ENCODE results near the gene DNAAF1.

Gene DNAAF1

DNA sequence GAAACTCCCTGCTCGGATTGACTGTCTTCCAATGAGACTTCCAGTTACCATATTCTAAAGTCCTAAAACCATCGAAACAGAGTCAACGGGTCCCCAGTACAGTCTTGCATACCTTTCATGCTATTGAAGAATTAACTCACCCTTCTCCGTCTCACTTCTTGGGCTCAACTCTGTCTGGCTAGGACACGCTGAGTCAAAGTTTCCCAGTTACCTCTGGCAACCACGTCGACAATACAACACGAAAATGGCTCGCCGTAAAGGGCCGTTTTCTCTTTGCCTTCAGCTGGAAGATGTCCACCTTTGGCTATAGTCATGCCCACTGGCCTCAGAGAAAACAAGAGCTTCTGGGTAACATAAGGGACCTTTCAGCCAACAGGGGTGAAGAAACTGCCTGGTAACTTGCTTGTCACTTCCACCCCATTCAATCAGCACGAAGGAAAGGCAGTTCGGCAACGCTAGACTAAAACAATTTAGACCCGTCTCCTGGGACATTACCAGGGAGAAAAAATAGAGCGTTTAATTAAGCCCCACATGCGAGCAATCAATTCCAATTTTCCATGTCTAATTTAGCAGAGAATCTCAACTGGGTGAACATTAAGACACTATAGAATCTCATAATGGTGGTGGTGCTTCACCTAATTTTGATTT lies 73.2 kb downstream of the DNAAF1 start:
- no peaks in the 10 kb centered on the region for H3K4me1 ChIP-seq (ENCODE audit: control insufficient read depth, insufficient read depth, low read length)
- no peak overlapping the region for H3K4me3 ChIP-seq (ENCODE audit: low read length)
- no peak overlapping the region for H3K9ac ChIP-seq (ENCODE audit: low read length)
- H3K9me3 ChIP-seq (ENCODE audit: control insufficient read depth, low read length), result no peaks in the 10 kb centered on the region
- no peaks in the 10 kb centered on the region for H3K36me3 ChIP-seq (ENCODE audit: control insufficient read depth, insufficient read depth, low read length, severe bottlenecking)
- H3K27me3 ChIP-seq (replicated peaks; ENCODE audit: control insufficient read depth, insufficient read depth, low read length), result peaks cover 36% of the 10 kb centered on the region
- DNase-seq (ENCODE audit: low read depth), result no peak

DNA sequence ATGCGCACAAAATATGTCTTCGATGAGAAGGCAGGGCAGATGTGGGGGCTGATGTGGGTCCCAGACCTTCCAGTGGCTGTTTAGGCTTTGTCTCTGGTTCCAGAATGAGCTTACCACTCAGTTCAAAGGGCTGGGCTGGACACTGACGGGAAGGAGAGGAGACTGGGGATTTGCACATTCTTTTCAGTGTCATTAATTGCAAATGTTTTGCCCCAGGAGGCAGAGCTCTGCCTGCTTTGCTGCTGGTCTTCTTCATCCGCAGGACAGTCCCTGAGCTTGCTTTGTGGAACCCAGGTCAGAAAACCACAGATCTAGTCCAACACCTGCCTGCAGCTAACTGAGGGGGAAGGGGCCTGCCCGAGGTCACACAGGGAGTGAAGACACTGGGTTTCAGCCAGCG lies 73.8 kb downstream of the DNAAF1 start:
- no peaks in the 10 kb centered on the region for H3K4me1 ChIP-seq (ENCODE audit: control insufficient read depth, insufficient read depth, low read length)
- H3K9ac ChIP-seq (ENCODE audit: low read length), result no peak overlapping the region
- peaks cover 36% of the 10 kb centered on the region for H3K27me3 ChIP-seq (replicated peaks; ENCODE audit: control insufficient read depth, insufficient read depth, low read length)
- no peaks in the 10 kb centered on the region for H3K36me3 ChIP-seq (ENCODE audit: control insufficient read depth, insufficient read depth, low read length, severe bottlenecking)
- H3K9me3 ChIP-seq (ENCODE audit: control insufficient read depth, low read length), result no peaks in the 10 kb centered on the region
- no peak for DNase-seq (ENCODE audit: low read depth)
- H3K4me3 ChIP-seq (ENCODE audit: low read length), result no peak overlapping the region

DNA sequence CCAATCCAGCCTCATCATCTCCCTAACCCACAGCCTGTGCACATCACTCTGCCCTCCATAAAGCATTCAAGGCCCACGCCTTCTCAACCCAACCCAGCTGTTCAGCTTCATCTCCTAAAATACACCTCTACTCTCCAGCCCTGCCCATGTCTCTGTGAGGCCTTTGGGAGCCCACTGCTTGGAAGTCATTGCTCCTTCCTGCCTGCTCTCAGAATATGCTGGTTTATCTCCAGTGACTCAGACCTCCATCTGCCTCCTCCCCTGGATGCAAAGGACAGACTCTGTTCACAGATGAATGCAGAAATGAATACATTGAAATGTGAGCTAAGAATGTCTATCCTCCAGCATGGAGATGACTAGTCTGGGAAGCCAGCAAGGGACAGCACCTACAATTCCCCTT lies 75.7 kb downstream of the DNAAF1 start:
- peaks cover 30% of the 10 kb centered on the region for H3K27me3 ChIP-seq (replicated peaks; ENCODE audit: control insufficient read depth, insufficient read depth, low read length)

DNA sequence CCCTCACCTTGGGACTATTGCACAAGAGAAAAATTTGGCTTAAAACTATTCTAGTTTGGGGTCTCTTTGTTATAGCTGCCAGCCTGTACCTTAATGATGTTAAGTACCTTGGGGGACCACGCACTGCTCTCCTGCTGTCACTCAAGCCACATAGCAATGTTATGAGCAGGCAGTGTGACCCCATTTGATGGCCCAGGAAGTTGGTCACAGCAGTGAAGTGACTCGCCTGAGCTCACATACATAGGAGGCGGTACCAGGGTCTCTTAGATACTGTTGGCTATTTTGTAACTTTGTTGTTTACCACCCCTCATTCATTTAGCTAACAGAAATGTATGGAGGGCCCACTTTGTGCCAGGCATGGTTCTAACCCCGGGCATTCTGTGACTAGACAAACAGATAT lies 78.3 kb downstream of the DNAAF1 start:
- Histone ChIP-seq H3K27me3 (replicated peaks; ENCODE audit: control insufficient read depth, insufficient read depth, low read length) (peaks cover 19% of the 10 kb centered on the region), H3K4me1 (ENCODE audit: control insufficient read depth, insufficient read depth, low read length) (peaks cover 6% of the 10 kb centered on the region), H3K4me3 (ENCODE audit: low read length) (no peak overlapping the region), H3K36me3 (ENCODE audit: control insufficient read depth, insufficient read depth, low read length, severe bottlenecking) (no peaks in the 10 kb centered on the region), H3K9me3 (ENCODE audit: control insufficient read depth, low read length) (no peaks in the 10 kb centered on the region), H3K9ac (ENCODE audit: low read length) (no peak overlapping the region)
- DNase-seq (ENCODE audit: low read depth), result no peak

More for the DNA sequence above, 75.7 kb downstream of the DNAAF1 start:
- no peak overlapping the region for H3K9ac ChIP-seq (ENCODE audit: low read length)
- no peaks in the 10 kb centered on the region for H3K4me1 ChIP-seq (ENCODE audit: control insufficient read depth, insufficient read depth, low read length)
- no peaks in the 10 kb centered on the region for H3K36me3 ChIP-seq (ENCODE audit: control insufficient read depth, insufficient read depth, low read length, severe bottlenecking)
- H3K9me3 ChIP-seq (ENCODE audit: control insufficient read depth, low read length), result no peaks in the 10 kb centered on the region
- no peak overlapping the region for H3K4me3 ChIP-seq (ENCODE audit: low read length)
- DNase-seq (ENCODE audit: low read depth), result peak; percentile 42

DNA sequence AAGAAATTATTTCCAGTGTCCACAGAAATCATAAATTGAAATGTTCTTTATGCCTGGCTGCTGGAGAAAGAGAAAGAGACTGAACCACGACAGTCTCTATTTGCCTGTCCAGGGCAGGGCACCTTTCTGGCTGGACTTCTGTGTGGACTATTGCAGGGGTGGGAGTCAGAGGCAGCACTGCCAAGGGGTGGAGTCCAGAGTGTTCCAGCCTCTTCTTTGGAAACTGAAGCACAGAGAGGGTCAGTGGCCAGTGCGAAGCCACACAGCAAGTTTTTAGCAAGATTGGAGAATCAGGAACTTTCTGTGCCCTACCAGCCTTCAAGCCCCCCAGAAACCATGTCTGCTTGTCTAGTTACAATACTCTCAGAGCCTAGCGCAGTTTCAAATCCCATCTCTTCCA lies 79.4 kb downstream of the DNAAF1 start:
- Histone ChIP-seq H3K4me1 (ENCODE audit: control insufficient read depth, insufficient read depth, low read length) (peaks cover 6% of the 10 kb centered on the region), H3K9ac (ENCODE audit: low read length) (no peak overlapping the region), H3K27me3 (replicated peaks; ENCODE audit: control insufficient read depth, insufficient read depth, low read length) (peaks cover 11% of the 10 kb centered on the region), H3K9me3 (ENCODE audit: control insufficient read depth, low read length) (no peaks in the 10 kb centered on the region), H3K36me3 (ENCODE audit: control insufficient read depth, insufficient read depth, low read length, severe bottlenecking) (no peaks in the 10 kb centered on the region), H3K4me3 (ENCODE audit: low read length) (no peak overlapping the region)
- no peak for DNase-seq (ENCODE audit: low read depth)

DNA sequence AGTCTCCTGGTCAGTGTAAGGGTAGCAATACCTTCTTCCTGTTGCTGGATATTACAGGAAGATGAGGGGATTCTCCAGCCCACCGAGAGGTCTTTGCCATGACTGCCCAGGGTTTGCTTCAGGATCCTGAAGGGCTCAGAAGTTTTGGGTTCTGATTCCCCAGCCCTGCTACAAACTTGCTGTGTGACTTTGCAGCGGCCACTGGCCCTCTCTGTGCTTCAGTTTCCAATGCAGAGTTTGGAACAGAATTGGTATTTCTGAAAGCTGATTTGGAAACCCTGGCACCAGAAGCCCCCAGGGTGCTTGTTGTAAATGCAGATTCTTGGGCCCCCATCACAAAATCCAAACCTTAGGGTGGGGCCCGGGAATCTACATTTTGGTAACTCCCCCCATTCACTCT lies 80.0 kb downstream of the DNAAF1 start:
- Histone ChIP-seq H3K9me3 (ENCODE audit: control insufficient read depth, low read length) (no peaks in the 10 kb centered on the region), H3K4me3 (ENCODE audit: low read length) (no peak overlapping the region), H3K9ac (ENCODE audit: low read length) (no peak overlapping the region), H3K36me3 (ENCODE audit: control insufficient read depth, insufficient read depth, low read length, severe bottlenecking) (no peaks in the 10 kb centered on the region), H3K27me3 (replicated peaks; ENCODE audit: control insufficient read depth, insufficient read depth, low read length) (peaks cover 11% of the 10 kb centered on the region), H3K4me1 (ENCODE audit: control insufficient read depth, insufficient read depth, low read length) (peaks cover 6% of the 10 kb centered on the region)
- no peak for DNase-seq (ENCODE audit: low read depth)

DNA sequence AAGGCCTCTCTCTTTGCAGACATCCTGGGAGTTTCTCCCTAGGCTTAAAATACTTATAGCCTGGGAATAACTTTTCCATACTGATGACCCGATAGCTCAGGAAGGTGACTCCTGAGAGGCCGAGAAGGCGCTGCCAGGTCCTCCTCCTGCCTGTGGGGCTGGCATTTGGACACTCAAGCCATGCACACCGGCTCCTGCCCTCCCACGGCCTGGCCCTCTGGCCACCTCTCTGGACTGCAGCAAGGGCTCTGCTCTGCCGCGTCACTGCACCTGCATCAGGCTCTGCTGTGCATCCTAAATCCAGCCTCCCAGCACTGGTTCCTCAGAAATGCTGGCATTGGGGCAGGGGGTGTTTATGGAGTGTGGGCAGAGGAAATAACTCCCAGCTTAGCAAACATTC lies 80.5 kb downstream of the DNAAF1 start:
- DNase-seq (ENCODE audit: low read depth), result no peak
- H3K4me3 ChIP-seq (ENCODE audit: low read length), result no peak overlapping the region
- peaks cover 13% of the 10 kb centered on the region for H3K27me3 ChIP-seq (replicated peaks; ENCODE audit: control insufficient read depth, insufficient read depth, low read length)
- H3K36me3 ChIP-seq (ENCODE audit: control insufficient read depth, insufficient read depth, low read length, severe bottlenecking), result no peaks in the 10 kb centered on the region
- H3K9me3 ChIP-seq (ENCODE audit: control insufficient read depth, low read length), result no peaks in the 10 kb centered on the region
- H3K9ac ChIP-seq (ENCODE audit: low read length), result no peak overlapping the region
- H3K4me1 ChIP-seq (ENCODE audit: control insufficient read depth, insufficient read depth, low read length), result peaks cover 6% of the 10 kb centered on the region

DNA sequence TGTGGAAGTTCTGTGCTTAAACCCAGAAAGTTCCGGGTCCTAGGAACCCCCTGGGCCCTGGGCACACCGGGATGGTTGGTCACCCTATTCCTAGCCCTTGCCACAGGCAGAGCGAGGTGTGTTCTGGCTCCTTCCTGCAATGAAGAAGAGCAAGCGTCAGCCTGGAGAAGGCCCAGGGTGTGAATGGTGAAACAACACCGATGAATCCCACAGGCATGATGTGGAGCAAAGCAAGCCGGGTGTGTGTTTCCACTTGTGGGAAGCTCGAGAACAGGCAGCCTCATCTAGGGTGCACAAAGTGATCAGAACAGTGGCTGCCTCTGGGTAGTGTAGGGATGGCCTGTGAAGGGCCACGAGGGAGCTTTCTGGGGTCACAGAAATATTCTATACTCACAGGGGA lies 80.9 kb downstream of the DNAAF1 start:
- Histone ChIP-seq H3K9me3 (ENCODE audit: control insufficient read depth, low read length) (no peaks in the 10 kb centered on the region), H3K36me3 (ENCODE audit: control insufficient read depth, insufficient read depth, low read length, severe bottlenecking) (no peaks in the 10 kb centered on the region), H3K9ac (ENCODE audit: low read length) (no peak overlapping the region), H3K27me3 (replicated peaks; ENCODE audit: control insufficient read depth, insufficient read depth, low read length) (peaks cover 17% of the 10 kb centered on the region), H3K4me3 (ENCODE audit: low read length) (no peak overlapping the region), H3K4me1 (ENCODE audit: control insufficient read depth, insufficient read depth, low read length) (peaks cover 6% of the 10 kb centered on the region)
- no peak for DNase-seq (ENCODE audit: low read depth)
